ENCODE measurements around the gene RASL12. TPM values are rescaled to one million over a fixed set of nuclear protein-coding genes. Genes with fewer than 3 reads are reported as not detected.
"Not testable (repeated sequence)": the region's sequence is repeated elsewhere in the genome, so short reads cannot be mapped to it uniquely, and the experiment has no call there.

Gene RASL12
- total RNA-seq, 1 donor from 2014 or later, result not detected

DNA sequence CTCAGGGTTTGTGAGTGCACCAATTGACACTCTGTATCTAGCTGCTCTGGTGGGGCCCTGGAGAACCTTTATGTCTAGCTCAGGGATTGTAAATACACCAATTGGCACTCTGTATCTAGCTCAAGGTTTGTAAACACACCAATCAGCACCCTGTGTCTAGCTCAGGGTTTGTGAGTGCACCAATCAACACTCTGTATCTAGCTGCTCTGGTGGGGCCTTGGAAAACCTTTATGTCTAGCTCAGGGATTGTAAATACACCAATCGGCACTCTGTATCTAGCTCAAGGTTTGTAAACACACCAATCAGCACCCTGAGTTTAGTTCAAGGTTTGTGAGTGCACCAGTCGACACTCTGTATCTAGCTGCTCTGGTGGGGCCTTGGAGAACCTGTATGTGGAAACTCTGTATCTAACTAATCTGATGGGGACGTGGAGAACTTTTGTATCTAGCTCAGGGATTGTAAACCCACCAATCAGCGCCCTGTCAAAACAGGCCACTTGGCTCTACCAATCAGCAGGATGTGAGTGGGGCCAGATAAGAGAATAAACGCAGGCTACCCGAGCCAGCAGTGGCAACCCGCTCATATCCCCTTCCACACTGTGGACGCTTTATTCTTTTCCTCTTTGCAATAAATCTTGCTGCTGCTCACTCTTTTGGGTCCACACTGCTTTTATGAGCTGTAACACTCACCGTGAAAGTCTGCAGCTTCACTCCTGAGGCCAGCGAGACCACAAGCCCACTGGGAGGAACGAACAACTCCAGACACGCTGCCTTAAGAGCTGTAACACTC lies 8.0 kb upstream of the RASL12 start:
- DNase-seq (ENCODE audit: low read depth in 2 of 2), result peak in 1 of 2 donors; percentile 36

- DNase-seq (ENCODE audit: low read depth in 2 of 2), result not testable (repeated sequence)
These were observed 7.2 kb upstream of the RASL12 start for GRCh38 chr15:65074946-65075345.

DNA sequence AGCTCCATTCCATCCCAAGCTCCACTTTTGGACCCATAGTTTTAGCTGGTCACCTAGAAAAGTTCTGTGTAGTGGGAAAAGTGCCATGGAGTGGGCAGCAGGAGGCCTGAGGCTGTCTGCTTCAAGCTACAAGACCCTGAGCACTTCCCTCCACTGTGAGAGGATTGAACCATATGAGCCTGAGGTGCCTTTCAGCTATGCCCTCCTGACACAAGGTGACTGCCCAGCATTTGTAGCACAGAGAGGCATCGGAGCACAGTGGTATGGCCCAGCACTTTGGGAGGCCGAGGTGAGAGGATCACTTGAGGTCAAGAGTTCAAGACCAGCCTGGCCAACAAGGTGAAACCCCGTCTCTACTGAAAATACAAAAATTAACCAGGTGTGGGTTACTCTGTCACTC lies 4.8 kb upstream of the RASL12 start:
- DNase-seq (ENCODE audit: low read depth in 2 of 2), result no peak

- DNase-seq (ENCODE audit: low read depth in 2 of 2), result peak in 1 of 2 donors; percentile 20
These were observed 4.2 kb upstream of the RASL12 start for GRCh38 chr15:65072027-65072426.

DNA sequence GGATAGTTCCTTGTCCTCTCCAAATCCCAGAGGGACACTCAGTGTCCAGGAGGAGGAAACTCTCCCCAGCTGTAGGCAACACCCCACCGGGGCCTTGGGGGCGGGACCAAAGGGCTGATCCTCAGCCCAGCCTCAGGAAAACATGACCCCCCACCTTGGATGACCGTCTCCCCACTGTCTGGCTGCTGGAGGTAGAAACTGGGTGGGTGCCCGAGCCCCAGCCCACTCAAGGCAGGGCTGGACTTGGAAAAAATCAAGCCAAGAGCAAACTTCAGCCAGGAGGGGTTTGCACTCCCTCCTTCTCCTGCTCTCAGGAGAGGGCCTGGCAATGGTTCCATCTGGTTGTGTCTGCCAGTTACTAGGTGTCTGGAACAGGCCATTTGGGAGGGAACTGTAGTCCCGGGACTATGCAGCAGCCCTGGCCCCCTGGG lies 3.6 kb upstream of the RASL12 start:
- DNase-seq (ENCODE audit: low read depth in 2 of 2), result no peak

GRCh38 chr15:65069779-65070546 lies 2.2 kb upstream of the RASL12 start:
- DNase-seq (ENCODE audit: low read depth in 2 of 2), result no peak

GRCh38 chr15:65069179-65069578 lies 1.4 kb upstream of the RASL12 start:
- peak in 1 of 2 donors; percentile 59 for DNase-seq (ENCODE audit: low read depth in 2 of 2)

GRCh38 chr15:65068403-65068788 lies 605 bp upstream of the RASL12 start:
- no peak for DNase-seq (ENCODE audit: low read depth in 2 of 2)

- DNase-seq (ENCODE audit: low read depth in 2 of 2), result no peak
These were observed 510 bp downstream of the RASL12 start for GRCh38 chr15:65067317-65067644.

GRCh38 chr15:65066635-65067316 lies 1.0 kb downstream of the RASL12 start:
- no peak for DNase-seq (ENCODE audit: low read depth in 2 of 2)

- DNase-seq (ENCODE audit: low read depth in 2 of 2), result no peak
These were observed 1.7 kb downstream of the RASL12 start for GRCh38 chr15:65066001-65066634.

- DNase-seq (ENCODE audit: low read depth in 2 of 2), result no peak
These were observed 5.1 kb downstream of the RASL12 start for GRCh38 chr15:65062726-65063125.

GRCh38 chr15:65062061-65062460 lies 5.7 kb downstream of the RASL12 start:
- no peak for DNase-seq (ENCODE audit: low read depth in 2 of 2)

- DNase-seq (ENCODE audit: low read depth in 2 of 2), result no peak
These were observed 7.0 kb downstream of the RASL12 start for GRCh38 chr15:65060641-65061397.

DNA sequence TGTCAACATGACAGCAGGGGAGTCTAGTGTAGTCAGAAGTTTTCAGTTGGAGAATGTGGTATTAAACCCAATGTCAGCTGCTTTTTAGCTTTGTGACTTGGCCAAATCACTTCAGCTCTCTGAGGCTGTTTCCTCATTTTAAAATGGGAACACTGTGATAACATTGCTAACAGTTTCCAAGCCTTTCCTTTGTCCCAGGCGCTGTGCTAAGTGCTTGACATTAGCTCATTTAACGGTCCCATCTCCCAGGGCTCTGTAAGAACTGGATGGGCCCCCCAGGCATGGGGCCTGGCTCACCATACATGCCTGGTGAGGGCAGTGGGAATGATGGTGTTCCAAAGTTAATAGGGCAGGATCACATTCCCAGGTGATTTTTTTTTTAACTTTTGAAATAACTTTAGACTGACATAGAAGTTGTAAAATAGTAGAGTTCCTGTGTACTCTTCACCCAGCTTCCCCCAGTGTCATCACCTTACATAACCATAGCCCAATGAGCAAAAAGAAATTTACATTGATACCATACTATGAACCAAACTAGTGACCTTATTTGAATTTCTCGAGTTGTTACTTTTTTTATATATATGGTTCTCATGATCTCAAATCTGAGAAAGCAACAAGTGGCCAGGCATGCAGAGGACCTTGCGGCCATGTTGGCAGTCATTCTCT lies 7.7 kb downstream of the RASL12 start:
- no peak for DNase-seq (ENCODE audit: low read depth in 2 of 2)

GRCh38 chr15:65059369-65059750 lies 8.4 kb downstream of the RASL12 start:
- DNase-seq (ENCODE audit: low read depth in 2 of 2), result no peak

GRCh38 chr15:65058394-65059368 lies 9.1 kb downstream of the RASL12 start:
- DNase-seq (ENCODE audit: low read depth in 2 of 2), result no peak

- DNase-seq (ENCODE audit: low read depth in 2 of 2), result no peak
These were observed 10.2 kb downstream of the RASL12 start for GRCh38 chr15:65057549-65057940.

DNA sequence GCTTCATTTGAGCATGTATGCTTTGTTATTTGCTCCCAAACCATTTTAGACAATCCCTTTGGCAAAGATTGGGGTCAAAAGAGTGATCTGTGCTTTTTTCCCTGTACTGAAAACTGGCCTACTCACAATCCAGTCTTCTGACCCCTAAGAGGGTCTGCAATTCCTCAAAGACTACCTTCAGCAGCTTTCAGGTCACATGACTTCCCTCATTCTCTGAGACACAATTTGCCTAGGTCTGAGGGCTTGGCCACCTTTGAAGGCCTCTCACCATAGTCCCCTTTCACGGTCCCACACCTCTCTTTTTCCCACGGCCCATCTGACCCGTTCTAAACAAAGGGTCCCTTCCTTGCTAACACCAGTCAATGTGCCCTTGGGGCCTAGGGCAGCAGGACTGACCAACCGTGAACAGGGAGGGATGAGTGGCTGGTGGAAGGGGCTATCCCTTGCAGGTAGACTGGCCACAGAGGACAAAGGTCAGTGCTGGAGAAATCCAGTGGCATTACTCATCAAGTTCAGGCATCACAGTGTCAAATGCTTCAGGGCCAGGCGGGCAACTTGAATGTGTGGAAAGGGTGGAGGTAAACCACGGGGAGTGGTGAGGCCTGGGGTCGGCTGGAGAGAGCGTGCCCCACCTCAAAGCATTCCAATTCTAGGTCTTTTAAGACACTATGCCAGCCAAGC lies 10.8 kb downstream of the RASL12 start:
- DNase-seq (ENCODE audit: low read depth in 2 of 2), result no peak
